Fibroblast of lung (primary cell): ENCODE results near the gene MDFIC.

Experiments used
- CTCF ChIP-seq, 2 donors: IDR thresholded peaks in 1 of 2; conservative IDR thresholded peaks in 1 of 2; 1 replicate in 1 of 2; 2 replicates in 1 of 2; pipeline ENCODE4 v1.5.1; 2011 to 2012; ENCODE audit warnings: low read length in 2 of 2, control low read depth in 1 of 2, inconsistent platforms in 1 of 2, low read depth in 1 of 2, mild to moderate bottlenecking in 1 of 2
- EZH2 ChIP-seq: IDR thresholded peaks from 2 replicates; pipeline ENCODE4 v1.5.1; 2012; ENCODE audit warnings: low read length, control low read depth, mild to moderate bottlenecking; ENCODE audit errors: missing control alignments

- TF ChIP-seq CTCF (conservative IDR thresholded peaks at IDR 0.05 in 1 of 2, IDR thresholded peaks at IDR 0.05 in 1 of 2; ENCODE audit: low read depth in 1 of 2, low read length in 2 of 2), result no peak
- TF ChIP-seq EZH2, result no peak
These were observed 118.6 kb downstream of the MDFIC start for GRCh38 chr7:115040495-115040894.
